Bone marrow (tissue), 2 donors: Measurements from ENCODE around the gene LACTB.

Source experiments
- DNase-seq, 2 donors: peaks; one replicate each; lab custom pipeline; 2025; lab: John Stamatoyannopoulos, UW

The LACTB gene, protein sequence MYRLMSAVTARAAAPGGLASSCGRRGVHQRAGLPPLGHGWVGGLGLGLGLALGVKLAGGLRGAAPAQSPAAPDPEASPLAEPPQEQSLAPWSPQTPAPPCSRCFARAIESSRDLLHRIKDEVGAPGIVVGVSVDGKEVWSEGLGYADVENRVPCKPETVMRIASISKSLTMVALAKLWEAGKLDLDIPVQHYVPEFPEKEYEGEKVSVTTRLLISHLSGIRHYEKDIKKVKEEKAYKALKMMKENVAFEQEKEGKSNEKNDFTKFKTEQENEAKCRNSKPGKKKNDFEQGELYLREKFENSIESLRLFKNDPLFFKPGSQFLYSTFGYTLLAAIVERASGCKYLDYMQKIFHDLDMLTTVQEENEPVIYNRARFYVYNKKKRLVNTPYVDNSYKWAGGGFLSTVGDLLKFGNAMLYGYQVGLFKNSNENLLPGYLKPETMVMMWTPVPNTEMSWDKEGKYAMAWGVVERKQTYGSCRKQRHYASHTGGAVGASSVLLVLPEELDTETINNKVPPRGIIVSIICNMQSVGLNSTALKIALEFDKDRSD

DNA sequence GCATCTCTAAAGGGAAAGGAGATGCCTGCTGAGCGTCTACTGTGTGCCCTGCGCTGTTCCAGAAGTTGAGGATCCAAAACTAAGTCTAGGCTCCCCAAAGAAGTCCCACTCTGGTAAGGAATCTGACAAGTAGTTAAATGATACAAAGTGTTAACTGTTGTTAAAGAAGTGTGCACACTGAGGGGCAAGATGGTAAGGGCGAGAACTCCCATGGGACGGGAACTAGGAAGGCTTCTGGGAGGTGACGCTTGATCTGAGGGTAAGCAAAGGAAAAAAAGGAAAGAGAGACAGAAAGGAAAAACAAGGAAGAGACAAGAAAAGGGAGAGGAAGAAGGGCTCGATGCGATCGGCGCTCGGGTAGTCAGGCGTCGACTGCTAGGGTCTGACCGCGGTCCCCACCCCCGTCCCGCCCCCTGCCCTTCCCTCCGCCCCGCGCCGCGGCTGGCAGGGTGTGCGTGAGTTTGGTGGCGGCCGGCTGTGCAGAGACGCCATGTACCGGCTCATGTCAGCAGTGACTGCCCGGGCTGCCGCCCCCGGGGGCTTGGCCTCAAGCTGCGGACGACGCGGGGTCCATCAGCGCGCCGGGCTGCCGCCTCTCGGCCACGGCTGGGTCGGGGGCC is at the start of gene LACTB:
Gene LACTB (plus strand): TSS at position 480 of the 620 bp plus-strand sequence. CDS start 11 bp downstream, at position 491.
- DNase-seq, result peak; percentile 64 to 81

DNA sequence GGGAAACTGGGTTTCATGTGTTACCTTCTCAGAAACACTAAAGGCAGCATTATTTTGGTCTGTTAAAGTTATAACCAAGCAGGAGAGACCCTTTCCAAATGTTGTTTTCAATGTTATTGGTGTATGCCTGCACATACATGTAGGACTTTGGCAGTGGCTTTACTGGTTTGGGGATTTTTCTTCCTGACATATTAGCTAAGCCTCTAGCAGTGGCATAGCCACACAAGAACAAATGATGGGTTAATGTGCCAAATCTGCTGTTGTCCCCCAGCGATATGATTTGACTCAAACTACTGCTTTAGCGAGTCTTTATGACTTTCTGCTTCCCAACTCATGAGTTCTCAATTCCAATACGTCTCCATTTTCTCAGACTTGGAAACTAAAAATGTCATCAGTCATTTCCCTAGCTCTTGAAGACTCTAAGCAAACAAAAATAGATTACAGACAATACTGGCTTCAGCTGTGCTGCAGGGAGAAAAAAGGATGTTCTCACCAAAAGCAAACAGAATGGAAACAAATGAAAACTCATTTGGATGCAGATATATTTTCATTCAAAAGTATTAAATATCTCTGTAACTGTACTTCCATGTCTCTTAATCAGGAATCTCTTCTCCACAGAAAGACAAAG is 49.5 kb upstream of the LACTB start:
- no peak for DNase-seq

DNA sequence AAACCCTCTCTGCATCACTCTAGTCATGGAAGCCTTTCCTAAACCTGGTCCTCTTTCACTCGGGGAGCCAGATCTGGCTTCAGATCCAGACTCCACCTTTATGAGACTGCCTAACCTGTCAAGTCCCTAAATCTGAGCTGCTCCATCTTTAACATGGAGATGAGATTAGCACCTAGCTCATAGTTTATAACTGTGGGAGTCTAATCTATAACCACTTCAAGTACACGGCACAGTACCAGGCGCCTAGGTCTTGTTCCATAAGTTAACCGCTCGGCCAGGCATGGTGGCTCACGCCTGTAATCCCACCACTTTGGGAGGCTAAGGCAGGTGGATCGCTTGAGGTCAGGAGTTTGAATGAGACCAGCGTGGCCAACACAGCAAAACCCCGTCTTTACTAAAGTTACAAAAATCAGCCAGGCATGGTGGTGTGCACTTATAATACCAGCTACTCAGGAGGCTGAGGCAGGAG is 48.8 kb upstream of the LACTB start:
- DNase-seq, result no peak

DNA sequence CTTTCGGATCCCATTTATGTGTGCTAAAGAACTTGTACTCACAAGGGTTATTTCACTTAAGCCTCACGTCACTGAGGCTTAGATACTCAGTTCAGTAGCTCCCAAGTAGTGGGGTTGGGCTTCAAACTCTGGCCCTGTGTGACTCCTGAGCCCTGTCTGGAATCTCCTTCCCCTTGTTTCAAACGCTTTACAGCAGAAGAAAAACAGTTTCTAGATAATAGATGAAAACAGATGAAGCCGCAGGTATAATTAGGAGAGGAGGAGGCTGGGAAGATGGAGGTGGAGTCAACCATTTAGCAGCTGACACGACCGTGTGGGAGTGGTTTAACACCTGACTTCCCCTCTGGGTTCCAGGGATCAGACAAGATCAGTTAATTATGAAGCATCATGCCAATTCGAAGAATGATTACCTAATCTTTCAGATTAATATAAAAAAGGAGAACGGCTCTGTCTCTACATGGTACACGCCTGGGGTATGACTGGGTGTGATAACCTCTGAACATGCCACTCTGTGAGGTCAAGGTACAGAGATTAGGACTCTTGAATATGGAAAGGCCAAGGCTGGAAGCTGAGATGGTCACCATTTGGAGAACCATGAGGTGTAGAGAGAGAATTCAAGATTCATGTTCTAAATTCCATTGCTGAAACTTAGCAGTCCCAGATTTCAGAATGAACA is 48.0 kb upstream of the LACTB start:
- DNase-seq, result no peak

DNA sequence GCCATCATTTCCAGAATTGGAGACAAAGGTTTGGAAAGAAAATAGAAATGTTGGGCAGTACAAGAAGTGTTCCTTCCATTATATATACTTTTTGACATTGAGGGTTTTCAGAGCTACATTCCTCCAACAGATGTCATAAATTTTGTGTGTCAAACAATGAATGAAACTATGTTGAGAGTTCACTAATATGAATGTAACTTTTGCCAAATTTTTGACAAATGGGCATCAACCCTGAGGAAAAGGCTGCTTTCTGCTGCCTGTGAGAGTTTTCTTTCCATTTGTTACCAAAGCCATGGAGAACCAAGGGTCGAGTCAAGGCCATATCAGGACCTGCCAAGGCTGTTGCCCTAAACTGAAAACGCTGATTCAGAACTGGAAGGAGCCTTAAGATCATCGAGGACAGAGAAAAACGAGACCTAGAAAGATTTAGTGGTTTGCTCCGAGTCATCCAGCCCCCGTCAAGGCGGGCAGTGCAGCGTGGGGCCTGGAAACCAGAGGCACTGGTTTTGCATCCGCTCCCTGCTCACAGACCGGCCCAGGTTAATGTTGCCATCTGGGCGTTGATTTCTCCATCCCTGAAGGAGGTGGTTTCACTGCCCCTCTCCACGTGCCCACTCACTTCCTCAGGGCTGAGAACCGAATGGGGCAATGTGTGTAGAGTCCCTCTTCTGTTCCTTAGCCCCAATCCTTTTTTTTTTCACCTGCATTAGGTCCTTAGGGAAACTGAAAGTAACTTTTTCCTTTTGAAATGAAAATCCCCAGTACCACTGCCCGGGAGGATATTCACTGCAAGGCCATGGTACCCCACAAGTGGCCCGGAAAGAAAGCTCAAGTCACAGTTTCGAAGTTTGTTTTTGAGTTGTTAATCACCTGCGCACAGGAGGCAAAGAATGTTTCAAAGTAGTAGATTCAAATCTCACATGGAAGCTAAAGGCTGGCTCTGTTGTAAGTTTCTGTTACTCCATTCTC is 46.4 kb upstream of the LACTB start:
- no peak for DNase-seq

DNA sequence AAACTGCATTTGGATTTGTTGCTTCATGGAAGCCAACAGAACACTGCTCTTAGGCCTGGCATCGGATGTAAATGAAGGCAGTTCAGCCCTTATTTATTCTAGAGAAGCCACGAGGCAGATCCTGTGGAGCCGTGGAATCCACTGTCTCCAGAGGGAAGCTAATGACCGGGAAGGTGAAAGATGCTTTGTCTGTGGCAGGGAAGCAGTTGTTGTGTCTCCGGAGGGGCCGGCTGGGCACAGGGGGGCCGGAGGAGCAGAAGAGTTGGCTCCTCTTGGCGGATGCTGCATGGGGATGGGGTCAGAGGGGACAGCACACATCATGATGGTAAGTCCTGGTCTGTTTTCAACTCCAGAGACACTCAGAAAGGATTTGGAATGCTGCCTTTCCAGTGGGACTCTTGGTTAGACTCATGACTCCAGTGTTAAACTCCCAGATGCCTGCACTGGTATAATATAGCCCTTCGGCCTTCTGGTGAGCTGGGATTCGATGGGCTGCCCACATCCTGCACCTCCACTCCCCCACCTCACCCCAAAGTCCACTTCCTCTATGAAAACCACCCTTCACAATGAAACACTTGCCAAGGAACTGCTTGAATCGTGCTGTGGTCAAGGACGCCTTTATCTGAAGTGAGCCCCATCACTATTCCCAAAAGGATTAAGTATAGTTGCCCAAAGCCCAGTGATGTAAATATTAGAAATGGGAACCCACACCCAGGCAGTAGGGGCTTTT is 45.5 kb upstream of the LACTB start:
- no peak for DNase-seq

DNA sequence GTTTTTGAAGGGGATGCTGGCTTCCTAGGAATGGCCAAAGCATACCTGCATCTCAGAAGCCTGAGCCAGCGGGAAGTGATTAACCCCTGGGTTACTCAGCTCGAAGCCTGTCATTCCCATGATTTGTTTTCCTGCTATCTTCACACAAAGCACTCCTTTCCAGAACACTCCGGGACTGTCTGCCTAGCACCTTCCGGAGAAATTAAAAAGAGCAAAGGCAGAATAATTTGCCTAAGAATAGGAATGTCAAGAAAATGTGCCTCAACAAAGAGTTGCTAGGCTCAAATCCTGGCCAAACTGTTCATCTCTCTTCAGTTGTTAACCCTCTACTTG is 45.0 kb upstream of the LACTB start:
- no peak for DNase-seq

DNA sequence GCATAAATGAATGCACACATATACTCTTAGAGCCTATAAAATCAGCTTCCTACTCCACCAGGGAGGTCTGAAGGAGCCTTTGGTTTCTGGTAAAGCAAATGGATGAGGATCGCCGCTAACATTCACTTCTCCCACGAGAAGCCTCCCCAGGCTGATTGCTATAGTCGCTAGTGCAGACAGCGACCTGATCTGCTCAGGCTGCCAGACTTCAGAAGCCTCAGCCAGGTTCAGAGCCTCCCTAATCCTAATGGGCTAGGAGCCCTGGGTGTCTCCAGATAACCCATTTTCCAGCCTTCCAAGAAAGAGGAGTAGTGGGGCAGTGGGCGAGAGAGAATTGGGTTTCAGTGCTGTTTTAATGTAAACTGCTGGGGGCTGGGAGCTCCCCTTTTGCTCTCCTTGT is 43.7 kb upstream of the LACTB start:
- no peak for DNase-seq

DNA sequence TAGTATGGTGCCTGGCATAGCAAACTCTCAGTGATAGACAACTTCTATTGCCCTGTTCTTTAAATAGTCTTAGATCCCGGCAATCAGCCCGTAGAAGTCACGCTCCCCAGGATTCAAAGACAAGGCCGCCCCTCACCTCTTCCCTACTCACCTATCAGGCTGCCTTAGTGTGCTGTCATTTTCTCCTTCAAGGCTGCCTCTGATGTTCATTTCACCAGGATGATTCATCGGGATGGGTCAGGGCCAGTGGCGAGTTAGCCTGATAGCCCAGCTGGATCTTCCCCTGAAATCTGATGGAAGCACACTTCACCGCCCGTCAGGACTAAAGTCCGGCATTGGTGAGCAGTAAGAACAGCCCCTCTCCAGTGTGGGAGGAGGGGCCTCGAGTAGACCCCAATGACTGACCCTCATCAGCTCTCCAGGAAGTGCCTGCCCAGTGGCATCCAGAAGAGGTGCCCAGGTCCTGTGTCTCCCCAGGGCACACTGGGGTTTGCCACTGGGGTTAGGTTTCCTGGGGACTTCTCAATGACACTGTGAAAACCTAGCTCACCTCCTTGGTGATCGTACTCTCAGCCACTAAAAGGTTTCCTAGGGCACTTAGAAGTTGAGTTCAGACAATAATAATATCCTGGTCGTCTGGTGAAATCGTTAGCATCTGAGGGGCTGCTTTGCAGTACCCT is 41.6 kb upstream of the LACTB start:
- DNase-seq, result no peak

DNA sequence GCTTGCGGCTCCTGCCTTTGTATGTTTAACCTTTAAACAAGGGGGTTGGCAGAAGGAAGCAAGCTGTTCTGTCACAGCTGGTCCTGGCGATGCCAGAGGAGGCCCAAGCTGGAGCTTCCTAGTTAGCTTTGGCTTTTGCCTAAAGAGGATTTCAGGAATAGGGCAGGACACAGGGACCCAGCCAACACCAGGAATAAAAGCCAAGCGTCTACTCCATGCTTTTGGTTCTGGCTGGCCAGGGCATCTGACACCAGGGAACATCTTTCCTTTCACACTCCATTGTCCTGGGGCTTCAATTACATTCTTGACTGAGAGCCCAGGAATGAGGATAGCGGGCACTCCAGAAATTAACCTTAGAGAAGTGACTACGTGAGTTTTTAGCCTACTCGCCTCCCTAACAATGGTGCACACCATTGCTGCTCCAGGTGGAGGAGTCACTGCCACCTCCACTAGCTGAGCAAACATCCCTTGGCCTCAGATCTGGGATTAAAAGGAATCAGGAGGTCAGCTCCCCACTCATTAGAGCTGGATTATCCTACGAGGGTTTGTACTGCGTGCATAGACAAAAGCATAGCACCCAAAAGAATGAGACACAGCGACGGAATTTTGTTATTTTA is 40.9 kb upstream of the LACTB start:
- no peak for DNase-seq

DNA sequence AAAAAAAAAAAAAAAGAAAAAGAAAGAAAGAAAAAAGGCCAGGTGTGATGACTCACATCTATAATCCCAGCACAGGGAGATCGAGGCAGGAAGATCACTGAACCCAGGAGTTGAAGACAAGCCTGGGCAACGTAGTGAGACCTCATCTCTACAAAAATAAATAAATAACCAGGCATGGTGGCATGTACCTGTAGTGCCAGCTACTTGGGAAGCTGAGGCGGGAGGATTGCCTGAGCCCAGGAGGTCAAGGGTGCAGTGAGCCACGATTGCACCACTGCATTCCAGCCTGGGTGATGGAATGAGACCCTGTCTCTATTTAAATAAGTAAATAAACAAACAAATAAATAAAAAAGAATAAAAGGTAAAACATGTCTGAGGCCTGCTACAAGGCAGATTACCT is 39.3 kb upstream of the LACTB start:
- no peak for DNase-seq

DNA sequence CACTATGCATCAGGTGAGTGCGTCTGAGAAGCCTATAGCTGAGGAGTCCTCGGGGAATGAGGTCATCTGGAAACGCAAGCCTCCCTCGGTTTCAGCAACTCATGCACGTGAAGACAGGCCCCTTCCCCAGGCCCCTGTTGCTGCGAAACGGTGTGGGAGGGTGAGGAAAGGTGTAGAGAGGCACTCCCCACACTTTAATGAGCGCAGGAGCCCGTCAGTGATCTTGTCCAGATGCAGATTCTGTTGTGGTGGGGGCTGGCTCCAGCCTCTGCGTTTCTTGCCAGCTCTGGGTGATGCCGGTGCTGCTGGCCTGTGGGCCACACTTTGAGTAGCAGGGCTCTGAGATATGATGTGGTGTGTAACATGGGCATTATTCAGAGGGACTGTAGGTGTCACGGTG is 38.6 kb upstream of the LACTB start:
- no peak for DNase-seq

DNA sequence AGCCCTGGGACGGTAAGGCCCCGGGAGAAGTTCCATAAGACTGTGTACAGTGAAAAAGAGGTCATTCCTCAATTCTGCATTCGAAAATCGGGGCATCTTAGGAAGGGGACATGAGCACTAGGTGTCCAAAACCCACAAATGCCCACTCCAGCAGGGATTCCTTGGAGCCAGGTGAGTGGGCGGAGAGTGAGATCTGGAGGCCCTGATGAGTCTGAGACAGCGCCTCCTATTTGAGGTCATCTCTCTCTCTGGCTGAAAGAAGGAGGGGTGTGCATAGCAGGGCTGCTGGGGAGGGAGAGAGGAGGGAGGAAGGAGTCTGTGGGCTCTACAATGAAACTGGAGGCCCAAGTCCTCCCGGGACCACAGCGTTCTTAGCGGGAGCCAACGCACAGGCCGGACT is 38.1 kb upstream of the LACTB start:
- no peak for DNase-seq

DNA sequence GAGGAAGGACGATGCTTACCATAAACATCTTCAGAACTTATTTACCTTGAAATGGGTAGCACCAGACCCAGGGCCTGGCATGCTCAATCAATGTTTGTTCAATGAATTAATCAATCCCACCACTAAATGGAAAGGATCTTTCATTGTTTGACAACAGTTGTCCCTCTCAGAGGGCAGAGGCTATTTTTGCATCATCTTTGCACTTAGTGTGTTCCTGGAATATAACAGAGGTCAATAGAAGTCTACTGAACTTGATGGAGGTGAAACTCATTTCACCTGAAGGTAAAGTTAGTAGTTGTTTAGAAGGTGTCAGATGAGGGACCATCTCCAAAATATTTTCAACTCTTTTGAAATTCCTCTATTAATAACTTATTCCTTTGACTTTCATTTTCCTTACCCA is 36.9 kb upstream of the LACTB start:
- DNase-seq, result no peak

DNA sequence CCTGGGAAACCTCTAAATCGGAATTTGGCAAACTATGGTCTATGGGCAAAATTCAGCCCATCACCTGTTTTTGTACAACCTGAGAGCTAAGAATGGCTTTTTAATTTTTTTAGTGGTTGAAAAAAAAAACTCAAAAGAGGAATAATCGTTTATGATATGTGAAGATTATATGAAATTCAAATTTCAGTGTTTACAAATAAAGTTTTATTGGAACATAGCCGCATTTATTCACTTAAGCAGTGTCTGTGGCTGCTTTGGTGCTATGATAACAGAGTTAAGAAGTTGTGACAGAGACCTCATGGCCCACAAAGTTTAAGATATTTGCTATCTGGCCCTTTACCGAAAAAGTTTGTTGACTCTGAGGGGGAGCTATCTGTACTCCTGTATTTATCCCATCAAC is 36.4 kb upstream of the LACTB start:
- no peak for DNase-seq

DNA sequence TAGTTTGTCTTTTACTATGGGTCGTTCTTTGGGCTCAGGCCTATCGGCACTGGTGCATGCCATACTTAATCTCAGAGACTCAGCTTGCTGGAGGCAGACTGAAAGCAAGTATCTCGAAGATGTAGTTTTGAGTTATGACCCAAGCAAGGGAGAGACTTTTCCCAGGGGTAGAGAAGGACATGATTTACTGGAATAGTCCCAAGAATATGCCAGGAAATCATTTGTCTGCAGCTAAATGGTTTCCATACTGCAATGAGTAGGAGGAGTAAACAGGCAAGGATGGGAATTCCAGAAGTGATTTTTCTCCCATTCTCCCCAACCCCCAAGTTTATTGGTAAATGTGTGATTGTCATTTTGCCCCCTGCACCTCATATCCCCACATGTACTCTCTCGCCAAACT is 35.4 kb upstream of the LACTB start:
- no peak for DNase-seq

DNA sequence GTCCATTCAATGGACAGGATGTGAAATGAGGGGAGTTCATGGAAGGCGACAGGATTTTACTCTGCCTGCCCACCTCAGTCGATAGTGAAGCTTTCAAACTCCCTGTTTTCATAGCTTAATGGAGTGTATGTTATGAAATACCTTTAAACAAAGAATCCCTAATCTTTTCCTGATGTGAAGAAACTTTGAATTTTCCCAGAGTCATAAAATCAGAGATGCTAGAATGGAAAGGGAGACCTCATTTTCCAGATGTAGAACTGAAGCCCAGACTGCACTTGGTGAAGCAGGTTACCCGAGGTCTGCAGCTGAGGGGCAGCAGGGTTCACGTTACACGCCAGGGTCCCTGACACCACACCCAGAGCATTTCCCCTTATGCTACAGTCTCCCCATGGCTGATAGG is 34.7 kb upstream of the LACTB start:
- no peak for DNase-seq

DNA sequence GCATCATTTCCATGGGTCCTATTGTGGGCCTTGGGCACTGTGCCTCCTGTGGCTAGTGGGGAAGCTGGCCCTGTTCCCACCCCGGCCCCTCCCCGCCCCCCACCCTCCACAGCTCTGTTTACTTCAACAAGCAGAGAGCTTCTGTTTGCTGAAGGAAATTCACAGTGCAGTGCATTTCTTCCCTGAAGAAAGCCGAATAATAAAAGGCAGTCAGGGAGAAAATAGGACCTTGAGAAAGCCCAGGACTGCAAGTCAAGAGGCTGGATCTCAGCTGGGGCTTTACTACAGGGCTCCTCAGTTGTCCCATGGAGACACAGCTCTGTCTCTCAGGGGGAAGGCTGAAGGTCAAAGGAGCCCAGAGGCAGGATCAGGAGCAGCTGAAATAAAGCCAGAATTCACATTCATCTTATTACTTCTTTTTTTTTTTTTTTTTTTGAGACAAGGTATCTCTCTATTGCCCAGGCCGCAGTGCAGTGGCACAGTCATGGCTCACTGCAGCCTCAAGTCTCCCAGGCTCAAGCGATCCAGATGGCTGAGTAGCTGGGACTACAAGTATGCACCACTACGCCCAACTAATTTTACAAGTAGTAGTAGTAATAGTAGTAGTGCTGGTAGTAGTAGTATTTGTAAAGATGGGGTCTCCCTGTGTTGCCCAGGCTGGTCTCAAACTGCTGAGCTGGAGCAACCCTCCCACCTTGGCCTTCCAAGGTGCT is 33.0 kb upstream of the LACTB start:
- no peak for DNase-seq
